CD4-positive, alpha-beta T cell treated with Interferon gamma for 1 hour (primary cell): Measurements from ENCODE around the gene SORT1.
A peak's percentile ranks its signal among the peaks of the same experiment; 100 is the strongest.
"Not testable (repeated sequence)": the region's sequence is repeated elsewhere in the genome, so short reads cannot be mapped to it uniquely, and the experiment has no call there.

Experiments used
- DNase-seq: peaks from one replicate; pipeline ENCODE4 v3.0.0-alpha.2; 2020

SORT1 gene

DNA sequence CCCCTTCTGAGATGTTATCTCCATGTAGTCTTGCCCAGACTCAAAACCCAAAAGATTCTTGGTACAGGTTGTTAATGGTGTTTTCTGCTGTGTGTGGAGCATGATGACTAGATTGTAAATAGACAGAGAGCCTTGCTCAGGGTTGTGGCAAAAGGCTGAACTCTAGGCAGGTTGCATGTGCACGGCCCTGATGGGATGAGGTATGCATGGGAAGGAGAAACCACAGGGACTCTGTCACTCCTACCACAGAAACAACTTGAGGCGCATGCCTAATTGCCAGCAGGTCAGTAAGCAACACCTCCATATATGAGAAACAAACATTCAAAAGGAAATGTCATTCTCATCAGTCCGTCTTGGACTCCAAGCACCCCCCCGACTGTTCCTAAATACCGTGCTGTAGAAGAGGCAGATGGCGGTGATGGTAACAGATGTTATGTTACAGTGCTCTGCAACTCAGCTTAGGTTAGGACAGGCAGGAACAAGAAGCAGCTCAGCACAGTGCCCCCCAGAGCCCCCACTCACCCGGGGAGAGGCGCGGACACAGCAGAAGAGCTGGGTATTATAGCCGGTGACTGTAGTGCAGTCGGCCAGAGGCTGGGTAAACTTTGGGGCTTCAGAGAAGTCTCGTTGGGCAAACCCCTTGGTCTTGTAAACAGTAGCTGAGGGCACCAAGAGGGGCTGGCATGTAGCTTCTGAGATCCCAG is 101.9 kb downstream of the SORT1 start:
- DNase-seq: no peak

DNA sequence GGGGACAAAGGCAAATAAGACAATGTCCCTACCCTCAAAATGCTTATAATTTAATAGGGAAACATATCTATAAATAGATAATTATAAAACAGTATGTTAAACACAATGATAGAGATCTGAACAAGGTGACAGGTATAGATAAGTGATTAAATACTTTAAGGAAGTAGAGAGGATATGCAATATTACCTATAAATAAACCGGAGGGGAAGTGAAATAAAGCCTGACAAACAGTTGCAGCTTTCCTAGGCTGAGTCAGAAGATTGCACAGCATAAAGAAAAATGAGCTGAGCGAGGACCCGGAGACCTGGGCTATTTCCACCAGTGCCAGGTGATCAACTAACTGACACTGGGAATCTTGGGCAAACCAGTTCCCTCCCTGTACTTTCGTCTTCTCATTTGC is 103.2 kb downstream of the SORT1 start:
- DNase-seq: no peak

DNA sequence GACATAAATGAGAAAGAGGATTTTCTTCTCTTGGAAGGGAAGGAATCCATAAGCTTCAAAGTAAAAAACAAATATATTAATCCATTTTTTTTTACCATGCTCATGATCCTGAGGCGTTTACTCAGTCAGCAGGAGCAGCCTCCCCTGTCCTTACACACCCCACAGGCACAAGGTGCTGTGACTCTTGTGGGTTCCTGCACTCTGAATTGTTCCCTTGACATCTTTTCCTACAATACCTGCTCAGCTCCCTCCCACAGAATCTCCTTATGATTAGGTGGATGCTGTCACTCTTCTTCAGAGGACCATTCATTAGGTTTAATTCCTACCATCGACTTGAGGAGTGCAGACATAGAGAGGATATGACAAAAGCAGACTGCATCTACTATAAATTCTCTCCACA is 104.7 kb downstream of the SORT1 start:
- no peak for DNase-seq

DNA sequence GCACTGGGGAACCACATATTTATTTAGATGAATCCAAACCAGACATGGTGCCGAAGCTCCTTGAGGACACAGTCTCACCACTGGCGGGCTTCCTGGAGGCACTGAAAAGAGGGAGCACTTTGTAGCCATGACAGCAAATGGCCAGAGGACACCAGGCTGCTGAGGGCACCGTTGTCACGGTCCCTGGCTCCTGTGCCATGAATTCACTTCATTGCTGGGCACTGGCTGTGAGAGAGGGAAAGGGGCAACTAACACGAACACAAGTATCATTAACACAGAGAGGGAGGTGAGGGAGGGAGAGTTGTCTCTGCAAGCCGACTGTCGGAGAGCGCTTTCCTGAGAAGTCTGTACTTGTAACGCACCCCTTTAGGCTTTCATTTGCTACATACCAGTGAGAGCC is 105.4 kb downstream of the SORT1 start:
- DNase-seq: no peak

DNA sequence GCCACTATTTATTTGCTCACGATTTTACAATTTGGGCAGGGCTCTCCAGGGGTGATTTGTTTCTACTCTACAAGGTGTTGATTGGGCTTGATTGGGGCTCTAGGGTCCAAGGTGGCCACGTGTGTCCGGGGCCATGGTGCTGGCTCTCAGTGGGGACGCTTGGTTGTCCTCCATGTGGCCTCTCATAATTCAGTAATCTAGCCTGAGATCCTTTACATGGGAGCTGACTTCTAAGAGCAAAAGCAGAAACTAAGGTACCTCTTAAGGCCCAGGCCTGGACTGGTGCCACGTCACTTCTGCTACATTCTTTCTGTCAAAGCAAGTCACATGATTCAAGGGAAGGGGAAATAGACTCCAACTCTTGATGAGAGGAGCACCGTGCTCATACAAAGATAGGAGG is 106.7 kb downstream of the SORT1 start:
- DNase-seq: peak; percentile 33

DNA sequence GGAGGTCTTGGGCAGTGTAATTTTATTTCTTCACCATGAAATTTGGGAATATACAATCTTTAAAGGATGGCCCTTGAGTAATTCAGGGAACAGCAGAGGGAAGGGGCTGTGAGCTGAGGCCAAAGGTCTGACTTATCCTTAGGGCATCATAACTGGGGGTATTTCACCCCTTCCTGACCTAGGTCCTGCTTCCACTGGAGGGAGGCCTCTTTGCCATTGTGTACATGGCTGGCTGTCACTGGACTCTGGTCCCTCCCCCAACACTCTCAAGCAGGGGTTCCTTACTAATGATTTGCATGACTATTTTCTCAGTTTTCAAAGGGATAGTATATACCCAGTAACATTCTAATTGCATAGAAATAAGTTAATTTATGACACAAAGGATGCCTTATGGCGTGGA is 107.6 kb downstream of the SORT1 start:
- DNase-seq: no peak

DNA sequence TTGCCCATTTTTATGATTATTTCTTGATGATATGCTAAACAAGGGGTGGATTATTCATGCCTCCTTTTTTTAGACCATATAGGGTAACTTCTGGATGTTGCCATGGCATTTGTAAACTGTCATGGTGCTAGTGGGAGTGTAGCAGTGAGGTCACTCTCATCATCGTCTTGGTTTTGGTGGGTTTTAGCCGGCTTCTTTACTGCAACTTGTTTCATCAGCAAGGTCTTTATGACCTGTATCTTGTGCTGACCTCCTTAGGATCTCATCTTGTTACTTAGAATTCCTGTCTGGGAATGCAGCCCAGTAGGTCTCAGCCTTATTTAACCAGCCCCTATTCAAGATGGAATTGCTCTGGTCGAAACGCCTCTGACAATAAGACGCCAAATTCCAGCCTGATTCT is 111.0 kb downstream of the SORT1 start:
- not testable (repeated sequence) for DNase-seq

DNA sequence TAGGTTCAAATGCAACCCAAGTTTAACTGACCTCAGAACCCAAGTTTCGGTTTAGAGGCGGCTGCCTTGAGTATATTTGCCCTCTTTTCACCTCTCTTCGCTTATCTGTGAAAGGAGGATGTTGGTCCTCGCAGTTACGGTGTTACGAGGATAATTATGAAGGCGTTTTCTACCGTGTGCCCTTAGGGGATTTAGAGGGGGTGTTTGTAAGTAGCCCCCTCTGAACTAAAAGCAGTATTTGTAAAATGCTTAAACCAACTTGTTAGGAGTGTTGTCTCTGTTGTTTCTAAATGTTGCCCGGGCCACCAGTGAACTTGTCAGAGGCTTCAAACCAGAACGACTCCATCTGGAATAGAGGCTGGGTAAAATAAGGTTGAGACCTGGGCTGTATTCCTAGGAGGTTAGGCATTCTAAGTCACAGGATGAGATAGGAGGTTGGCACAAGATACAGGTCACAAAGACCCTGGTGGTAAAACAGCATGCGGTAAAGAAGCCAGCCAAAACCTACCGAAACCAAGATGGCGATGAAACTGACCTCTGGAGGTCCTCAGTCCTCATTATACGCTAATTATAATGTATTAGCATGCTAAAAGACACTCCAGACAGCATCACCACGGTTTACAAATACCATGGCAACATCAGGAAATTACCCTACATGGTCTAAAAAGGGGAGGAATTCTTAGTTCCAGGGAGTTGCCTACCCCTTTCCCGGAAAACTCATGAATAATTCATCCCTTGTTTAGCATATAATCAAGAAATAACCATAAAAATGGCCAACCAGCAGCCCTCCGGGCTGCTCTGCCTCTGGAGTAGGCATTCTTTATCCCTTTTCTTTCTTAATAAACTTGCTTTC is 113.7 kb downstream of the SORT1 start:
- DNase-seq: no peak

DNA sequence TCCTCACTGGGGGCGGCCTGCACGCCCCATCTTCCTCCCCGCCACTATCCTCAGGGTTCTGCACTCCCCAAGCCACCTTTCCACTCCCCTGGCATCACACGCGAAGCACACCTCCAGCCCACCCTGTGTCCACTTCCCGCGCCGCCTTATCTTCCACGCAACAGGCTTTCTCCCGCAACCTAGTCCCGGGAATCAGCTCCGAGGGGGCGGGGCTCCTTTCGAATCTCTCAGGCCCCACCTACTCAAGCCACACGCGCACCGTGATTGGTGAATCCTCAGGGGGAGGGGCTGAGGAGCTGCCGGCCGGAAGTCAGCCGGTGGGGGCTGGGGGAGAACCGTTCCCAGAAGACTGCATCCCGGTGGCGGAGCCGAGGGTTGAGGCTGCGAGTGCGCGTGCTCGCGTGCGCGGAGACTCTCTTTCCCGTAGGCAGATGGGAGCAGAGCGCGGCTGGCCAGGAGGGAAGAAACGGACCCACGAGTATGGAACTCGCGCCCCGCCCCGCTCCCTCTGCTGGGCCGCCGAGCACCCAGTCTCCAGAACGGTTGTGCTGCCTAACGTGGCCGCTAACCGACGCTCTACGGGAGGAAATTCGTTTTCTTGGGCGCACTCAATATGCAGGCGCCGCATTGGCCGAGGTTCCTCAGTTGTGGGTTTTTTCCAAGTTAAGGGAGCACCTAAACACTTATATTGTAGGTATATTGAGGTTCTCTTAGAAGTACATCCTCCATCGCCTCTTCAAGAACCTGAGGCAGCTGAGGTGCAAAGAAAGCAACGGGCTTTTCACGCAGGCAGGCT is 114.6 kb downstream of the SORT1 start, which contains the start of gene PSRC1:
TSS of gene PSRC1 (minus strand) at position 194 of the 796 bp plus-strand sequence.
- DNase-seq: peak; percentile 83

DNA sequence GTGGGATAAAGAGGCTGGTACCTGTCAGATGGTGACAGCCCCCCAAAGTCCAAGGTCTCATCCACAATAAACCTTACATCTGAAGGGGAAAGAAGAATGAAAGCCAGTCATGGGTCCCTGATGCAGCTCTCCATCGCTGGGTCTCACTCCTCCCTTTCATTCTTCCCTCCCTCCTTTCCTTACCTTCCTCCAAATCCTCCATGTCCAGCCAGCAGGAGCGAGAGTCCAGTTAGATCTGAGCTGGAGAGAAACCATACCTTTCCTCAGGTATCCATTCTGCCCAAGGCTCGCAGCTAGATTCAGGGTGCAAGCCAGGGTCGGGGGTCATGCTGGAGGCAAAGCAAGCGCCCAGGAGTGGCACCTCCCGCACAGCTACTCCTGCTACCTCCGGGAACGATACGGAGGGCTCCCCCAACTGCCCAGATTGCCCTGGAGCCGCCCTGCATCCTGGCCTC is 115.2 kb downstream of the SORT1 start:
- no peak for DNase-seq

DNA sequence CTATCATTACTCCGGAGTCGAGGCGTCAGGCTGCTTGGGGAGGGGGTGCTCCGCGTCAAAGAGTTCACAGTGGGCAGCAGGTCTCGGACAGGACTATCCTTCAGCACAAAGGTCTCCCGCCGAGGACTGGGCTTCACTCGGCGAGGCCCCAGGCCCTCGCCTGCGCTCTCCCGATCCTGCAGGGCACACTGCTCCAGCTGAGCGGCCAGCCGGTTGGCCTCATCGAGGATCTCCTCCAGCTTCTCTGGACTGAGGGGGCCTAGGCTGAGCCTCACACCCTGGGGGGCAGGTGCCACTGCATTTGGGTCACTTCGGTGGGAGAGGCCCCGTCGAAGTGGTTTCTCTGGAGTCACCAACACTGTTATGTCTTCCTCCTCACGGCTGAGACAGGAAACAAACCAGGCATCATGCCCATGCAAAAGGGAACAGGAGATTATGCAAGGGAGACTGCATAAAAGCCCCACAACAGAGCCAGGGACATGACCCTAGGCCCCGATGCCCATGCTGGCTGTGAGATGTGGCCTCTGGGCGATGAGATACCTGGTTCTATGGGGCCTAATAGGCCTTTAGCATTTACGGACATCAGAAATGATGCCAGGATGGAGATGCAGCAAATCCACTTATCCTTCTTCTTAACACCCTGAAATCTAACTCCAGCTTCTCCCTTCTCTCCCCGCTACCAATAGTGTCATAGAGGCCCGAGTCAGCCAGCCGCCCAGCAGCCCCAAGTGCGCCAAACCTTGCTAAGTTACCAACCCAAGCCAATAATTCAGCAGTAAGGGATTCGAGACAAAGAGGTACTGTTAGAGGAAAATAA is 115.8 kb downstream of the SORT1 start:
- DNase-seq: no peak

DNA sequence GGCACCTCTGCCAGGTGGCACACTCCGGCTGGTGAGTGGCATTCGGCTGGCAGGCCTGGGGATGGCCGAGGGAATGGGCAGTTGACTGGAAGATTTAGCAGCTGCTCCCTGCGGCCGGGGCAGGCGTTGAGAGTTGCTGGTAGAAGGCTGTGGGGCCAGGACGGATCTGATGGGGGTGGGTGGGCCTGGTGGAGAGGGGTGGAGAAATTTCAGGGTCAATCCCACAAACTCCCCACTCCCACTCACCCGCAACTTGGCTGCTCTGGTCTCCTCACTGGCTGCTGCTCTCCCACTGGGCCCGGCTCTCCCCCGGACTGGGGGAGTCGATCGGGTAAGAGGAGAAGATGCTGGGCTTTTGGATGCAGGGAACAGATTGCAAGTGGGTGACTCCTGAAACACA is 116.9 kb downstream of the SORT1 start:
- DNase-seq: no peak

DNA sequence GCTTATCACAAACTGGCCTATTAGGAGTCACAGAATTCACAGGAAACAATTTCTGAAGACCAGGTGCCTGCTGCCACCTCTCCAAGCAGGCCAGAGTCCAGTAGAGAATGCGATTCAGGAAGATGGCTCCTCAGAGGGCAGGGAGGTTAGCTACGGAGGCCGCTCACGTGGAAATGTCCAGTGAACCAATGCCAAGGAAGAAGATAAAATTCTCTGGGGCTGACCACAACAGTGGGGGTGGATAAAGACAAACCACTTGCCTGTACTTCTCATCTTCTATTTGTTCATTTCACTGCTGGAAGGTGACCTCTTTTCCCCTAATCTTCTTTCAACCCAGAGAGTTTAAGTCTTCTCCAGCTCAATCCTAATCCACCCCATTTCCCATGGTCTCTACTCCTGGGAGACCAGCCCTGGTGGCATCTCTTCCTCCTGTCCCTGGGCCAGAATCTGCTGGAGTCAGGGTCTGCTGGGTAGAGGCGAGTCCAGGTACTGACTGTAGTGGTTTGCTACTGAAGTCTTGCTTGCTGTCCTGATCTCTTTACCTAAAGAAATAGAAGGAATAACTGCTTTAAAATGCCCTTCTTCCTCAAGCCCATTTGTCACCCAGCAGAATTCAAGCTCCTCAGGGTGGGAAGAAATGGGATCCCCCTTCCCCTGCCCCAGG is 118.0 kb downstream of the SORT1 start:
- DNase-seq: no peak

DNA sequence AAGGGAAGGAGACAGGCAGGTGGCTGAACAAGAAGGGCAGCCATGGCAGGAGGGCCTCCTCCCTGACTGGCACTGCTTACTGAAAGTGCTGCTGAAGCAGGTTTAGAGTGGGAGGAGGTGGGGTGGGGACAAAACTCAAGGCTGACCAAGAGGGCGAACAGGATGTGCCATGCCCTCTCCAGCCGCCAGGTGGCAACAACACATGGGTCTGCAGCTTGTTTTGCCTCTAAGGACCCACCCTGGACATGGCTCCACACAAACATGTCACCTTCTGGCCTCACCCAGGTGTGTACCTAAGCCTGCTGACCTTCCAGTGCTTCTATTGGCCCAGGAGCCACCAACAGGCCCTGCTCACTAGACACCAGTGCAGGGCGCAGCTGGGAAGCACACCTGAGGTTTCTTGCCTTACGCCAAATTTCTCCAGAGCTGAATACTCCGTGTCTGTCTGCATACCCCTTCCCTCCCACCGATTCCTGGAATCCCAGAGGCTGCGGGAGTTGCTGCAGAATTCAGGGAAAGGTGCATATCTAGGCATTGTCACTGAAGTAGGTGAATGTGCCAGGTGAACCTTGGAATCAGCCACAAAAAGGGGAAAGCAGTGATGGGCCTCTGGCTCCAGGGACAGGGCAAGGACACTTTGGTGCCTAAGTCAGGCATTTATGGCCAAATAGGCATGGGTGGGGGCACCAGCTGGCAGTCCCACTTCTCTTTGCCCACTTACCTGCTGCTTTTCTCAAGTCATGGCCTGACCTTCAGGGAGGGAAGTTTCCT is 120.1 kb downstream of the SORT1 start:
- peak; percentile 53 for DNase-seq

DNA sequence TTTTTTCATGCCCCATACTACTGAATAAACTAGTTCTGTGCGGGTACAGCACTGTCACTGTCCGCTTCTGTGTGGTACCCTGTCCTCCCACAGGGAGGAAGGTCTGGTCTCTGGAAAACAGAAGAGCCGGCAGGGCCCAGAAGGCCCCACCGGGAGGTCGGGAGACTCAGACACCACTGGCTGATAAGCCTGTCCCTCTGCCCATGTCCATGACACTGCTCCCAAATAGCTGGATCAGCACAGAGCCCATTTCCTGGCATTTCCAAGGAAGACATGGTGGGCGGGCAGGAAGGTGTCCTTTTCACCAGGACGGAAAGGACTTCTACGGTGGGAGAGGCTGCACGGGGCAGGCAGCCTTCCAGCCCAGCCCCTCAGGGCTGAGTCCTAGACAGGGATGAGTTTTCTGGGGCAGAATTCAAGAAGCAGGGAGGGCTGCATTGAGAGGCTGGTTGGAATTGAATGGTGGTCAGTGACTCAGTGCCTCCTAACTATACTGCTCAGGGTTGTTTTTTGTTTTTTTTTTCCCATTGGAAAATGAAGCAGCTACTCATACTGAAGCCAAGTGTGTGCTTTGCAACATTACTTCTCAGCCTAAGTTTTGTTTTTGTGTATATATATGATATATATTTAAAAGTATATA is 121.9 kb downstream of the SORT1 start:
- no peak for DNase-seq

DNA sequence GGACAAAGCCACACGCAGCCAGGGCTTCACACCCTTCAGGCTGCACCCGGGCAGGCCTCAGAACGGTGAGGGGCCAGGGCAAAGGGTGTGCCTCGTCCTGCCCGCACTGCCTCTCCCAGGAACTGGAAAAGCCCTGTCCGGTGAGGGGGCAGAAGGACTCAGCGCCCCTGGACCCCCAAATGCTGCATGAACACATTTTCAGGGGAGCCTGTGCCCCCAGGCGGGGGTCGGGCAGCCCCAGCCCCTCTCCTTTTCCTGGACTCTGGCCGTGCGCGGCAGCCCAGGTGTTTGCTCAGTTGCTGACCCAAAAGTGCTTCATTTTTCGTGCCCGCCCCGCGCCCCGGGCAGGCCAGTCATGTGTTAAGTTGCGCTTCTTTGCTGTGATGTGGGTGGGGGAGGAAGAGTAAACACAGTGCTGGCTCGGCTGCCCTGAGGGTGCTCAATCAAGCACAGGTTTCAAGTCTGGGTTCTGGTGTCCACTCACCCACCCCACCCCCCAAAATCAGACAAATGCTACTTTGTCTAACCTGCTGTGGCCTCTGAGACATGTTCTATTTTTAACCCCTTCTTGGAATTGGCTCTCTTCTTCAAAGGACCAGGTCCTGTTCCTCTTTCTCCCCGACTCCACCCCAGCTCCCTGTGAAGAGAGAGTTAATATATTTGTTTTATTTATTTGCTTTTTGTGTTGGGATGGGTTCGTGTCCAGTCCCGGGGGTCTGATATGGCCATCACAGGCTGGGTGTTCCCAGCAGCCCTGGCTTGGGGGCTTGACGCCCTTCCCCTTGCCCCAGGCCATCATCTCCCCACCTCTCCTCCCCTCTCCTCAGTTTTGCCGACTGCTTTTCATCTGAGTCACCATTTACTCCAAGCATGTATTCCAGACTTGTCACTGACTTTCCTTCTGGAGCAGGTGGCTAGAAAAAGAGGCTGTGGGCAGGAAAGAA is 122.9 kb downstream of the SORT1 start:
- DNase-seq: no peak

DNA sequence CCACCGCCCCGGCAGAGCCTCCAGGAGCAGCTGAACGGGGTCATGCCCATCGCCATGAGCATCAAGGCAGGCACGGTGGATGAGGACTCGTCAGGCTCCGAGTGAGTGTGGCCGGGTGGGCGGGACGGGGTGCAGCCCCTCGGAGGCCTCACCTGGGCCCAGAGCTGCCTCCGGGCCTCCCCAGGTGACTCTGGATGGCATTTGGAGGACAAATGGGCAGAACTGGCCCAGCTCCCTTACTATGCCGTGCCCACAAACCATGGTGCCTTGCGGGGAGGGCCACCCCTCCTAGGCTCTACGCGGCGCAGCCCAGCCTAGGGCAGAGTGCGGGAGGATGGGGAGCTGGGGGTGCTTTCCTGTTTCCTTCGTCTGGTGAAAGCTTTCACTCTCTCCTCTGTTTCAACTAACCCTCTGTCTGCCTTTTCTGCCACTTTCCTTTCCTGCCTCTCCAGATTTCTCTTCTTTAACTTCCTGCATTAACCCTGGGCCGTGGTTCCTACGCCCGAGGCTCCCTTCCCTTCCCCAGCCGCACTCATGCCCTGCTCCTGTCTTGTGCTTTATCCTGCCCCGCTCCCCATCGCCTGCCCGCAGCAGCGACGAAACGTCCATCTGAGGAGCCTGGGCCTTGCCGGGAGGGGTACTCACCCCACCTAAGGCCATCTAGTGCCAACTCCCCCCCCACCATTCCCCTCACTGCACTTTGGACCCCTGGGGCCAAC is 124.0 kb downstream of the SORT1 start:
- DNase-seq: no peak

DNA sequence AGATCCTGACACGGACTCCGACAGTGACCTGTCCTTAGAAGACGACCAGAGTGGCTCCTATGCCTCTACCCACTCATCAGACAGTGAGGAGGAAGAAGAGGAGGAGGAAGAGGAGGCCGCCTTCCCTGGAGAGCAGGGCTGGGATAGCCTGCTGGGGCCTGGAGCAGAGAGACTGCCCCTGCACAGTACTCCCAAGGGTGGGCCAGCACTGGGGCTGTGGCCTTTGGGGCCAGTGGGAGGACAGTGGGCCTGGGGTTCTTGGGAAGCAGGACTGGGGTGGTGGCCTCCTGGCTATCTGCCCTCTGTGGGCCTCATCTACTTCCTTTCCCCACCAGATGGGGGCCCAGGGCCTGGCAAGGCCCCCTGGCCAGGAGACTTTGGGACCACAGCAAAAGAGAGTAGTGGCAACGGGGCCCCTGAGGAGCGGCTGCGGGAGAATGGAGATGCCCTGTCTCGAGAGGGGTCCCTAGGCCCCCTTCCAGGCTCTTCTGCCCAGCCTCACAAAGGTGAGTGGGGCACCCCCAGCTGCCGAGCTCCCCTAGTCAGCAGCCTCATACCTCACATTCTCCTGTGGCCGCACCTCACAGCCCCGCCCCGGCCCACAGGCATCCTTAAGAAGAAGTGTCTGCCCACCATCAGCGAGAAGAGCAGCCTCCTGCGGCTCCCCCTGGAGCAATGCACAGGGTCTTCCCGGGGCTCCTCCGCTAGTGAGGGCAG is 124.7 kb downstream of the SORT1 start:
- no peak for DNase-seq
